OCI-LY7 (cell line): ENCODE results near the gene CDAN1.

Source experiments
- CTCF ChIP-seq: fragments of 200-600 bp; sonication (generic); conservative IDR thresholded peaks from 2 replicates; pipeline ENCODE4 v1.5.1; 2014; ENCODE audit warnings: mild to moderate bottlenecking, antibody characterized with exemption, low read length, moderate library complexity, mixed read lengths
- EZH2phosphoT487 ChIP-seq: fragments of 200-600 bp; sonication (generic); IDR thresholded peaks from 2 replicates; pipeline ENCODE4 v1.6.1; 2018; ENCODE audit warnings: low read depth, borderline replicate concordance, mild to moderate bottlenecking, mixed run types, antibody characterized with exemption, low read length, moderate library complexity, mixed read lengths

GRCh38 chr15:42696626-42697025 lies 40.3 kb downstream of the CDAN1 start:
- TF ChIP-seq CTCF (no peak), EZH2phosphoT487 (no peak)
